ENCODE data around the gene TVP23C. TPM values are rescaled to one million over a fixed set of nuclear protein-coding genes. Genes with fewer than 3 reads are reported as not detected.
"Not testable (repeated sequence)": the region's sequence is repeated elsewhere in the genome, so short reads cannot be mapped to it uniquely, and the experiment has no call there.

The TVP23C gene
- total RNA-seq, 1 experiment from 2014 or later: 6.7 TPM

GRCh38 chr17:15507896-15508295 lies 55.4 kb downstream of the TVP23C start:
- POLR2A ChIA-PET: interaction anchor here (0.5 kb wide), 1 partner anchor 171 kb away, joined by 10 read pairs; no protein-coding TSS in a partner anchor
- Histone ChIP-seq H3K27me3 (ENCODE audit: control insufficient read depth, insufficient read depth, low read length) (no peaks in the 10 kb centered on the region), H3K4me1 (ENCODE audit: control insufficient read depth, insufficient read depth, low read length) (peaks cover 4% of the 10 kb centered on the region; the same call in 1 of the 2 replicates), H3K4me3 (ENCODE audit: low read depth in 2 of 2, low read length in 2 of 2) (no peak overlapping the region), H3K27ac (ENCODE audit: low read length) (no peak overlapping the region), H3K9me3 (ENCODE audit: control insufficient read depth, insufficient read depth, low read depth, low read length) (no peaks in the 10 kb centered on the region), H3K36me3 (ENCODE audit: control insufficient read depth, insufficient read depth, low read length) (no peaks in the 10 kb centered on the region)
- CTCF ChIA-PET: no interaction called here
- no TSS peak for BruUV-seq (replicated peaks)
- TF ChIP-seq TCF7L2 (IDR thresholded peaks at IDR 0.05; ENCODE audit: low read depth, low read length) (no peak), REST (IDR thresholded peaks at IDR 0.05; ENCODE audit: insufficient read depth in 1 of 2, low read depth in 2 of 2, low read length in 1 of 2) (no peak), SIN3A (IDR thresholded peaks at IDR 0.05; ENCODE audit: borderline replicate concordance, insufficient read depth, low read depth, low read length) (no peak)
- intact Hi-C loops (cut with micrococcal nuclease; ENCODE audit: unreplicated experiment) (no loop called here), in situ Hi-C loops (cut with HindIII; ENCODE audit: low pct_unique_long_range_greater_than_20kb, low sequenced_read_pairs) (no loop called here)
- ATAC-seq (no peak), DNase-seq (ENCODE audit: low read depth, low spot score) (no peak)

- intact Hi-C loops (cut with micrococcal nuclease; ENCODE audit: unreplicated experiment): no loop called here
- no TSS peak for BruUV-seq (replicated peaks)
- Histone ChIP-seq H3K4me1 (ENCODE audit: control insufficient read depth, insufficient read depth, low read length) (peaks cover 4% of the 10 kb centered on the region; the same call in 1 of the 2 replicates), H3K36me3 (ENCODE audit: control insufficient read depth, insufficient read depth, low read length) (no peaks in the 10 kb centered on the region), H3K27me3 (ENCODE audit: control insufficient read depth, insufficient read depth, low read length) (no peaks in the 10 kb centered on the region), H3K9me3 (ENCODE audit: control insufficient read depth, insufficient read depth, low read depth, low read length) (no peaks in the 10 kb centered on the region), H3K27ac (ENCODE audit: low read length) (no peak overlapping the region), H3K4me3 (ENCODE audit: low read depth in 2 of 2, low read length in 2 of 2) (no peak overlapping the region)
- ATAC-seq: no peak
- TF ChIP-seq POLR2AphosphoS5 (IDR thresholded peaks at IDR 0.05; ENCODE audit: low read depth, low read length): no peak
- no peak for TF ChIP-seq TCF7L2 (IDR thresholded peaks at IDR 0.05; ENCODE audit: low read depth, low read length)
- no peak for TF ChIP-seq SIN3A (IDR thresholded peaks at IDR 0.05; ENCODE audit: borderline replicate concordance, insufficient read depth, low read depth, low read length)
- no peak for TF ChIP-seq CTCF (IDR thresholded peaks at IDR 0.05)
- no peak for TF ChIP-seq REST (IDR thresholded peaks at IDR 0.05; ENCODE audit: insufficient read depth in 1 of 2, low read depth in 2 of 2, low read length in 1 of 2)
- in situ Hi-C loops (cut with HindIII; ENCODE audit: low pct_unique_long_range_greater_than_20kb, low sequenced_read_pairs): no loop called here
- ChIA-PET POLR2A (no interaction called here), CTCF (interaction anchor here (0.7 kb wide), 1 partner anchor 118 kb away, joined by 3 read pairs; no protein-coding TSS in a partner anchor)
- no peak for DNase-seq (ENCODE audit: low read depth, low spot score)
Observed at GRCh38 chr17:15507001-15507400, 56.3 kb downstream of the TVP23C start.

- in situ Hi-C loops (cut with HindIII; ENCODE audit: low pct_unique_long_range_greater_than_20kb, low sequenced_read_pairs); H3K4me1 ChIP-seq (ENCODE audit: control insufficient read depth, insufficient read depth, low read length); H3K27ac ChIP-seq (ENCODE audit: low read length); BruUV-seq (replicated peaks); H3K36me3 ChIP-seq (ENCODE audit: control insufficient read depth, insufficient read depth, low read length); ATAC-seq; DNase-seq (ENCODE audit: low read depth, low spot score); H3K9me3 ChIP-seq (ENCODE audit: control insufficient read depth, insufficient read depth, low read depth, low read length); H3K4me3 ChIP-seq (ENCODE audit: low read depth in 2 of 2, low read length in 2 of 2); H3K27me3 ChIP-seq (ENCODE audit: control insufficient read depth, insufficient read depth, low read length); intact Hi-C loops (cut with micrococcal nuclease; ENCODE audit: unreplicated experiment); POLR2A ChIA-PET: not testable (repeated sequence)
- CTCF ChIA-PET: interaction anchor here (0.7 kb wide), 1 partner anchor 72 kb away, joined by 5 read pairs; no protein-coding TSS in a partner anchor
Observed at GRCh38 chr17:15505708-15506107, 57.6 kb downstream of the TVP23C start.
